ENCODE results near the gene TTC23.
A peak's percentile ranks its signal among the peaks of the same experiment; 100 is the strongest.

The TTC23 gene, protein sequence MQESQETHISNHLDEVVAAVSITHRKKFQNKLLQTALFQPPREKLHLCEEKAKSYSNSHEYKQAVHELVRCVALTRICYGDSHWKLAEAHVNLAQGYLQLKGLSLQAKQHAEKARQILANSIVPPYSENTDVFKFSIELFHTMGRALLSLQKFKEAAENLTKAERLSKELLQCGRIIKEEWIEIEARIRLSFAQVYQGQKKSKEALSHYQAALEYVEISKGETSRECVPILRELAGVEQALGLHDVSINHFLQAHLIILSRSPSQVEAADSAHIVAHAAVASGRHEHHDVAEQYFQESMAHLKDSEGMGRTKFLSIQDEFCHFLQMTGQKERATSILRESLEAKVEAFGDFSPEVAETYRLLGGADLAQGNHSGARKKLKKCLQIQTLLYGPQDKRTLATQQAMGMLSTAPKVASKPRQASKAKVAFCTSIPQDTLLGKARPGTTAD

DNA sequence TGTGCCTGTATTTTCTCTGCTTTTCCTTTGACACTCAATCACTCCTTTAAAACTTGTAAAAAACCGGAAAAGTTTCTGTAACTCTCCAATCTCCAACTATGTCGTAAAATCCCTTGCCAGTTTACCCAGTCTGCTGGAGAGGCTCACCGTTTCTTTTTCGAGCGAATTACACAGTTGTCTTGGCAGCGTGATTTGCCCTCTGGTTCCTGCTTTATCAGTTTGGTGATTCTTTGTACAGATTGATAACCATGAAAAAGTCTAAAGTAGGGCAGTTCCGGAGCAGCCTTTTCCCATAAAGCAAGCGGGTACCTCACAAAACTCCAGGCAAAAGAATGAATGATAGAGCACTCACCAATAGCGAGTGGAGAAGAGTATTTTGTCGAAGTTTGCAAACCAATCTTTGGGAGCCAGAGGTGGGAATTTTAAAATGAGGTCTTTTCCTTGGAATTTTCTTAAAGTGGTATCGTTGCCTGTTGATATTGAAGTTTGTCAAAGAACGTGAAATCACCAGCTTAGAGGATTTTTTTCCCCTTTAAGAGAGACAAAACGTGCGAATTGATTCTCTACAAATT lies at the start of gene TTC23:
Gene TTC23 (minus strand): TSS at position 312 of the 572 bp plus-strand sequence. CDS start 20,869 bp downstream, outside the sequence.
- no peak for DNase-seq (ENCODE audit: low read depth in 2 of 2, low spot score in 1 of 2)

DNA sequence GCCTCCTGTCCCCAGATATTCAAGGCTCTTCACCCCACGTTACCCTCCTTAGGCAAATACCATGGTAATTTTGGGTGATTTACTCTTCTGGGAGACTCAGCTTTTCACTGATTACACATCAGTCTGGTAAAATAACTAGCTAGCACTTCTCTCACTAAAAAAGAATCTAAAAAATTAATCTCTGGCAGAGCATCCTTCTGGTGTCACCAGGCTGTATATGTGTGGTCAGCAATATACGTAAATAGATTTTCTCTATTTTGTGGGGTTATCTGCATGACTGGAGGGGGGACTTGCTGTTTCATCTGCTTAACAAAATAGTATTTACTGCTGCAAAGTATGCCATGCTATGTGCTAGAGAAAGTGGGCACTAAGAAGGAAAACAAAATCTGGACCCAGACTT lies 47.0 kb upstream of the TTC23 start:
- DNase-seq (ENCODE audit: low read depth in 2 of 2, low spot score in 1 of 2) = no peak

DNA sequence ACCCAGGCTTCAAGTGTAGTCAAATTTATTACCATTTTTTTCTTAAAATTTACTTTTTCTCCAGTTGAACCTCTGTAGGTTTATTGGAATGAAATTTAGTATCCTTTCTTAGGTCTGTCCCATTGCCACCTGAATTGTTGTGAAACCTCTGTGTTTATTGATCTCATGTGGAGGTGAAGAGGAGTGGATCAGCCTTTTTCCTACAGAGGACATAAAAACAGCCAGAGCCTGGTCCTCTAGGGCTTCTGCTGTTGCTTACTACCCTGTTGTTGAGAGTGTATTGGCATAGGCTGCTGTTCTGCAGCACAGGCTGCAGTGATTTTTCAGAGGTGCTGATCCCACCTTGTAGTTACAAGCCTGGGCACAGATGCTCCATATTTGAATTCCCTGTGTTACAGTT lies 46.5 kb upstream of the TTC23 start:
- no peak for DNase-seq (ENCODE audit: low read depth in 2 of 2, low spot score in 1 of 2)

DNA sequence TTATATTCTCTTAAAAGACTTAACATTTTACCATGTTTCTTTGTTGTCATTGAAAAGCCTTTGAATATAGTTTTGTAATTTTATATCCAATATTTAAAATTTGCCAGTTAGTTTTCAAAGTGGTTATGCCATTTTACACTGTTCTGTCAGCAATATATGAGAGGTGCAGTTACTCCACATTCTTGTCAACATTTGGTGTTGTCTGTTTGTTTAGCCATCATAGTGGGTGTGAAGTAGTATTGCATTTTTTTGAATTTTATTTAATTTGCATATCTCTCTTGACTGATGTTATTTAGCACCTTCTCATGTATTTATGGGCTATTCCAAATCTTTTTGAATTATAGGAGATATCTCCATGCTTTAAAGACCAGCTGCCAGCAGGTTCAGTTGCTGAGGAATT lies 42.3 kb upstream of the TTC23 start:
- no peak for DNase-seq (ENCODE audit: low read depth in 2 of 2, low spot score in 1 of 2)

DNA sequence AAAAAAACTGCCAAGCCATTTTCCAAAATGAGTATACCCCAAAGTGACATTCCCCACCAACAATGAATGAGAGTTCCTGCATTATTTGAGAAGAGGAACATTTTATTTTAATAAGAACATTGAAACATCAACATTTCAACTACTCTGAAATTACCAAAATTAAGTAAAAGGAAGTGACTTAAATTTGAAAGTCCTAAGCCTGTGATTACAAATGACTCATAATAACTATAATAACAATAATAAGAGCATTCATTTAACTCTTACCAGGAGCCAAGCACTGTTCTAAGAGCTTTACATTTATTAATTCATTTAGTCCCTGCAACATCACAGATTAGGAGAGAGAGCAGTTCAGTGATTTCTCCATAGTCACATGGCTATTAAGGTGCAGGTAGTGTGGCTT lies 34.3 kb upstream of the TTC23 start:
- no peak for DNase-seq (ENCODE audit: low read depth in 2 of 2, low spot score in 1 of 2)

DNA sequence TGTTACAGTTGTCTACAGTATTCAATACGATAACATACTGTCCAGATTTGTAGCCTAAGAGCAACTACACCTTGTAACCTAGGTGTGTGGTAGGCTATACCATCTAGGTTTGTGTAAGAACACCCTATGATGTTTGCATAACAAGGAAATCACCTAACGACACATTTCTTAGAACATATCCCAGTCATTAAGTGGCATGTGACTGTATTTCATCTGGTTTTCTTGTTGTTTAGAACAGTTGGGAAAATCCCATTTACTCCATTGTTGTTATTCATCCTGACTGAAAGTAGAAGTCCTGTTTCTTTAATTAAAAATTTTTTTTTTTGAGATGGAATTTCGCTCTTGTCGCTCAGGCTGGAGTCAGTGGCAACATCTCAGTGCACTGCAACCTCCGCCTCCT lies 33.2 kb upstream of the TTC23 start:
- DNase-seq (ENCODE audit: low read depth in 2 of 2, low spot score in 1 of 2) = no peak

DNA sequence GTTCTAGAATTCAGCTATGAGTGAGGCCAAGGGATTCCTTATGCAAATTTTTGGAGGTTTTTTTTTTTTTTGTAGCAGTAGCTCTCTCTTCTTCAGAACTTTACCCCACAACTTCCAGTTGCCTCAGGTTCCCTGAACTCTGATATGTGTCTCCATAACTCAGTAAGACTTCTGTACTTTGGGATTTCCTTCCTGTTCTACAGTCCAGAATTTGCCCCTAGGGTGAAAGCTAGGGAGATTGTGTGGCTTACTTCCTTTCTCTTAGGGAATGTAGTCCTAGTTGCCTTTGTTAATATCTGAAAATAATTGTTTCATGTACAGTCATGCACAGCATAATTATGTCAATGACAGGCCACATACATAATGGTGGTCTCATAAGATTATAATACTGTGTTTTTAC lies 32.7 kb upstream of the TTC23 start:
- no peak for DNase-seq (ENCODE audit: low read depth in 2 of 2, low spot score in 1 of 2)

DNA sequence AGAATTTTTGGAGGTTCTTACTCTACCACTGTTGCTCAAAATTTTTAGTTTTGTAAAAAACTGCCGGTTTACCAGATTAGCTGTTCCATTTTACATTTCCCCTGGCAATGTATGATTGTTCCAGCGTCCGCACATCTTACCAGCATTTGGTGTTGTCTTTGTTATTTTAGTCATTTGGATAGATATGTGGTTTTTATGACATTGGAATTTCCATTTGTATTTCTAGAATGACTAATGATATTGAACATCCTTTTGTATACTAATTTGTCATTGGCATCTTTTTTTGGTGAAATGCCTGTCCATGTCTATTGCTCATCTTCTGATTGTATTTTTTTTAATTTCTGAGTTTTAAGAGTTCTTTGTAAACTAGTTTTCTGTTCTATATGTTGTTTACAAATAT lies 30.4 kb upstream of the TTC23 start:
- no peak for DNase-seq (ENCODE audit: low read depth in 2 of 2, low spot score in 1 of 2)

DNA sequence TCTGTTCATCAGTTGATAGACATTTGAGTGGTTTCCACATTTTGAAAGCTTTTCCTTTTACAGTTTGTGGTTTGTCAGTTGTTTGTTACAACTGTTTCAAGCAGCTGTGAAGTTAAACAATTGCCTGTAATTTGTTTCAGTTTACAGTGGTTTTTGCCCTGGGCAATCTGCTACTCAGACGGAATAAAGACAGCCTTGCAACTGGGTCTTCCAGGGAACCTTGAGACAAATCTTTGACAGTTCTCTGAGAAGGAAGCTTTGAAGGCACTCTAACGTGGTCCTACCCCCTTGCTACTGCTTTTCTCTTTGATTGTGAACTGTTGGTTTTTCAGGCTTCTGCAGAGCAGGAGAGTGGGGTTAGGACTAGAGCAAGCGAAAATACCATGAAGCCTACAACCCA lies 29.9 kb upstream of the TTC23 start:
- DNase-seq (ENCODE audit: low read depth in 2 of 2, low spot score in 1 of 2) = no peak

DNA sequence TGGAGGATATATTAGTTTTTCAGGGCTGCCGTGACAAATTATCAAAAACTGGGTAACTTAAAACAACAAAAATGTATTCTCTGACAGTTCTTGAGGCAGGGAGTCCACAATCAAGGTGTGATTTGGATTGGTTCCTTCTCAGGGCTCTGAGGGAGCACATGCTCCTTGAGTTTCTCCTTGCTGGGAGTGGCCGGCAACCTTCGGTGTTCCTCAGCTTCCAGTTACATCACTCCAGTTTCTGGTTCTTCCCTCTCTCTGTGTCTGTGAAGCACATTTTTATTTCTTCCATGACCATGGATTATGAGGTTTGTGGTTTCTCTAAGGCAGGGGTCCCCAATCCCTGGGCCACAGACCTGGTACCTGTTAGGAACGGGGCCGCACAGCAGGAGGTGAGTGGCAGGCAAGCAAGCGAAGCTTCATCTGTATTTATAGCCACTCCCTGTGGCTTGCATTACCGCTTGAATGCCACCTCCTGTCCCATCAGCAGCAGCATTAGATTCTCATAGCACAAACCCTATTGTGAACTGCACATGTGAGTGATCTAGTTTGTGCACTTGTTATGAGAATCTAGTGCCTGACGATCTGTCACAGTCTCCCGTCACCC lies 26.2 kb upstream of the TTC23 start:
- no peak for DNase-seq (ENCODE audit: low read depth in 2 of 2, low spot score in 1 of 2)

DNA sequence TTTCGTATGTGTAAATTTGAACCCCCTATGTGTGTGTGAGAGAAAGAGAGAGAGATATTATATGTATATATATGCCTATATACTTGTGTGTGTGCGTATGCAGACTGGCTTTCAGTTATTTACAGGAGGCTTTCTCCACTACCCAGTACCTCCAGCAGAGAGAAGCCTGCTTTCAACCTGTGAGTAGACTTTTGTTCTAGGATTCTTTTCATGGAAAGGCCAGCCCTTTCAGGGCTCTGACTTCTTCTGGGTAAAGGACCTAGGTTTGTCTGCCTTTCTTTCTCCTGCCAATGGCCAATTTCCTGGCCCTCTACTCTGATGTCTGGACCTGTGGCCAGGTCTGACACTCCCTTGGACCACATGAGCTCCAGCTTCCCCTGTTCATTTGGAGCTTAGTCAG lies 25.7 kb upstream of the TTC23 start:
- no peak for DNase-seq (ENCODE audit: low read depth in 2 of 2, low spot score in 1 of 2)

DNA sequence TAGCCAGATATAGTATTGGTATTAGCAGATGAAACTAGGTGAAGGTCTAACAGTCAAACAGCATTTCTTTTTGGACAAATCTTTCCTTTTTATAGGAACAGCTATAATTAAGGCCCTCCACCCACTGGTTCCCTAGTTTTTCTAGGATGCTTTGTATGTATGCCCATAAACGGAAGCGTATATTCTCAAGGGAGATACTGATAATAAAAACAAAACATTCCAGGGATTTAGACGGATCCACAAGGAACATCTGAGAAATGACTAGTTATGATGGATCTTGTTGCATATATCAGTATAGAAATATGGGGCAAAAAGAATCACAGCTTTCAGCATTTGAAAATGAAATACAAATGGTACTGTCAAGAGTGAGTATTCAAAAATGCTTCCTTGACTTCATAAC lies 24.4 kb upstream of the TTC23 start:
- no peak for DNase-seq (ENCODE audit: low read depth in 2 of 2, low spot score in 1 of 2)

DNA sequence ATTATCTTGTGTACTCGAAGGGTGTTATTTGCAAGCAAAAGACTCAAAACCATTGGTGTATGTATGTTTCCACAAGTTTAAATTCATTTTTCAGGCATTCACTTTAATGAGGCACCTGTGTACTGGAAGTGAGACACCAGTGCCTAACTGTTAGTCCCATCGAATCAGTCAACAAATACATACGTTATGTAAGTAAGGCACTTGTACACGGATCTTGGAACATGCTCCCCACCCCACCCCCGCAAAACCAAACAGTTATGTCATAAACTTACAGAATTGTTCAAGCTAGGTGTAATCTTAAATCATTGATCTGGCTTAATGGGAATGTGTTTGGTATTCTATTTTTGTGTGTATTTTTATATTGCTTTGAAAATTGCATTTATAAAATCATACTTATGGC lies 19.1 kb upstream of the TTC23 start:
- DNase-seq (ENCODE audit: low read depth in 2 of 2, low spot score in 1 of 2) = no peak

DNA sequence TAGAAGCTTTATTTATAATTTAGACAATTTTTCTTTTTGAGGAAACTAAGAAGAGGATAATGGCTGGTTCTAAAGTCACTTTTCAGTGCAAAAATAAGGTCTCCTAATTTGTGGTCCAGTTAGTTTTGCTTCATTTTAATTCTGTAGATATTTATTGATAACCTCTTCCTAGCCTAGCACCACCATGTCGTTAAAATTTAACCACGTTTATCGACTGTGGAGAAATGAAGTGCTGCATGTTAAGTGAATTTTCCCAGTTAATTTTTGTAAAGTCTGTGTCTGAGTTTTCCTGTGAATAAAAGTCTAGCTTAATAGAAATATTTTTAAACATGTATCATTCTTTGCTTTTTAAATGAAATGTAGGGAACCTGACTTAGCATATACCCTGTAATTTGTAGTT lies 18.6 kb upstream of the TTC23 start:
- no peak for DNase-seq (ENCODE audit: low read depth in 2 of 2, low spot score in 1 of 2)

DNA sequence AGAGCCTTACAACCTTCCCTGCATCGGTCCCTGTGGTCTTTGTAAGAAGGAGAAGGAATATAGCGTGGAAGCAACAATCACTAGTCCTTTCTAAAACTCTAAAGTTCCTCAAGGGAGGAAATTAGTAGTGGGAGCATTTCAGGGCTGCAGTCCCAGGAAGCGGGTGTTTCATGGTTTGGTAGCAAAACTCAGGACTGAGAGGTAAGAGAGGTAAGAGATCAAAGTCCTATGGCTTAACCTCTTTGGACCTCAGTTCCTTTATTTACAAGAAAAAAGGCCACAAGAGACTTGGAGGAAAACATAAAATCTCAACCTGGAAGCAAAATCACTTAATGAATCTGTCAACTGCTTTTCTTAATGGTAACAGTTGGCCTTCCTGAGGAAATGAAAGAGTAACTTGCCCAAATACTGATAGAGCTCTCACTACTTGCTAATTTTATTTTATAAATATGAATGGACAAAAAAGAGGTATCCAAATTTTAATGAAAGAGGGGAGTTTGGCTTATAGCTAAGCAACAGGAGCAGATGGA lies 16.2 kb upstream of the TTC23 start:
- no peak for DNase-seq (ENCODE audit: low read depth in 2 of 2, low spot score in 1 of 2)

DNA sequence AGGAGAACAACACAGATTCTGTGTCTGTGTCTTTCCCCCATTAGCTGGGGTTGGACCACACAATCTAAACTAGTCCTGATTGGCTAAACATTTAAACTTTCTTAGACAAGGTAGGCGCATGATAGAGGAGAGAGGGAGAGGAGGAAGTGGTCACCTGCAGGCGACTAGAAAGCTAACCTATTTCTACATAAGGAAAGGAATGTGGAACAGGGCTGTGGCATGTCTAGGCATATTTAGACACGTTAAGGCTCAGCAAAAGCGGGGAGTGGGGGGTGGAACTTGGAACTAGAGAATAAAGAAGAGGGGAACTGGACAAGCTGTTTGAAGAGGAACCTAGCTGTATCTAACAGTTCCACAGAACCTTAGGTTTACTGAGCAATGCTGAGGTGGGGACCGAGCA lies 14.7 kb upstream of the TTC23 start:
- DNase-seq (ENCODE audit: low read depth in 2 of 2, low spot score in 1 of 2) = no peak

DNA sequence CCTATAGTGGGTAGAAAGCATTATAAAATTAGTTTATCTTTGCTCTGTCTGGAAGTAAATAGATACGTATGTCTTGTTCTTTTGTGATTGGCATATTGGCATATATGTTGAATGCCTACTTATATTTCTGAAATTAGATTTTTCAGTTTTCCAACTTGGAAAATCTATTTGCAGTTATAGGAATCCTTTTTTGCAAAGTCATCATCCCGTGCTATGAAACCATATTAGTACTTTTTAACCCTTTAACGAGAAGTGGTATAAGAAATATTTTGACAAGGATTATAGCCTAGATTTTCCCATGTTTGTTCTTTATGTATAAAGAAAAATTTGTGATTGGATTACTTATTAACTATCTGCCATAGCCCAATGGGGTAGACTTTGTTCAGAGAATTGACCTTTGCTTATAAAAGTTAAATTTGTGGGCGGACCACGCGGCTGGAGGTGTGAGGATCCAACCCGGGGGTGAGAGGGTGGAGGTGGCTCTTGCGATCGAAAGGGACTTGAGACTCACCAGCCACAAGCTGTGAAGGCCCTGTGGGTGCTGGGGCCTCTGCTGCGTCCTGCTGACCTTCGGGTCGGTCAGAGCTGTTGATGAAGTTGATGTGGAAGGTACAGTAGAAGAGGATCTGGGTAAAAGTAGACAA lies 7.8 kb upstream of the TTC23 start:
- no peak for DNase-seq (ENCODE audit: low read depth in 2 of 2, low spot score in 1 of 2)

DNA sequence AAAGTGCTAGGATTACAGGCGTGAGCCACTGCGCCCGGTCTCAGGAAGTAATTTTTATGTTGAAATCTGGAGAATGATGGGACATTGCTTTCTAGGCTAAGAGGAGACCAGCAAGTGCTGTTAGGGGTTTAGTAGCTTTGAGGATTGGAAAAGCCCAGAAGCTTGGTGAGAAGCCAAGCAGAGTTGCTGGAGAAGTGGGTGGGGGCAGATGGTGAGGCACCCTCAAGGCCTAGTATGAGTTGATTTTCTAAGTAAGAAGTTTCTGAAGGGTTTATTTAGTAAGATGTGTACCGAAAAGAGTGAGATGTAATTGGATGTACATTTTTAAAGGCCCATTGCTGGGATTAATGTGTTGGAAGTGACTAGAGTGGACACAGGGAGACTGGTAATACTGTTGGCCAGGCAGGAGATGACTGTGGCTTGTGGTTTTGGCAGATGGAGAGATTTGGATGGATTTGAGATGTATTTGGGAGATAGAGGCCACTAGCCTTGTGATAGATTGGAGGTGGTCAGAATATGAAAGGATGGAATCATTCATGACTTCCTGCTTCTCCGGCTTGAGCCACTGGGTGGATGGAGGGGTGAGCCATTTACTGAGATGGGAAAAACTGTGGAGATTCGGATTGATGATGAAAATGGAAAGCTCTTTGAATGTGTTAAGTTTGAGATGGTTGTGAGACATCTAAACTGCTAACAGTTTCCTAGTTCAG lies 4.2 kb upstream of the TTC23 start:
- DNase-seq (ENCODE audit: low read depth in 2 of 2, low spot score in 1 of 2) = no peak

DNA sequence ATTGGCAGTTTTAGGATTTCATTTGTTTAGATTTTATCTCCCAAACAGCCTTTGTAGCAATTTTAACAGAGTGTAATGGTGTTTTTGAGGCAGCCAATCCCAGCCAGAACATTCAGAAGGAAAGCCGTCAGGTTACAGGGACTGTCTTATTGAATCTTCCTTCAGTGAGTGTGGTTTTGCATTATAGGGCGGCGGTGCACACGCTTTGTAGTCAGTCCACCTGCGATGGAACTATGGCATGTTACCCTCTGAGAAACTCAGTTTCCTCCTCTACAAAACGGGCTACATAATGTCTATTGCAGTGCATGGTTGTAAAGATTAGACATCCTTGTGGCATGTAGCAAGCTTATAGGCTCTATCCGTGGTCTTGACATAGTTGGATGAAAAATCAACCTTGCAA lies 2.9 kb upstream of the TTC23 start:
- no peak for DNase-seq (ENCODE audit: low read depth in 2 of 2, low spot score in 1 of 2)

DNA sequence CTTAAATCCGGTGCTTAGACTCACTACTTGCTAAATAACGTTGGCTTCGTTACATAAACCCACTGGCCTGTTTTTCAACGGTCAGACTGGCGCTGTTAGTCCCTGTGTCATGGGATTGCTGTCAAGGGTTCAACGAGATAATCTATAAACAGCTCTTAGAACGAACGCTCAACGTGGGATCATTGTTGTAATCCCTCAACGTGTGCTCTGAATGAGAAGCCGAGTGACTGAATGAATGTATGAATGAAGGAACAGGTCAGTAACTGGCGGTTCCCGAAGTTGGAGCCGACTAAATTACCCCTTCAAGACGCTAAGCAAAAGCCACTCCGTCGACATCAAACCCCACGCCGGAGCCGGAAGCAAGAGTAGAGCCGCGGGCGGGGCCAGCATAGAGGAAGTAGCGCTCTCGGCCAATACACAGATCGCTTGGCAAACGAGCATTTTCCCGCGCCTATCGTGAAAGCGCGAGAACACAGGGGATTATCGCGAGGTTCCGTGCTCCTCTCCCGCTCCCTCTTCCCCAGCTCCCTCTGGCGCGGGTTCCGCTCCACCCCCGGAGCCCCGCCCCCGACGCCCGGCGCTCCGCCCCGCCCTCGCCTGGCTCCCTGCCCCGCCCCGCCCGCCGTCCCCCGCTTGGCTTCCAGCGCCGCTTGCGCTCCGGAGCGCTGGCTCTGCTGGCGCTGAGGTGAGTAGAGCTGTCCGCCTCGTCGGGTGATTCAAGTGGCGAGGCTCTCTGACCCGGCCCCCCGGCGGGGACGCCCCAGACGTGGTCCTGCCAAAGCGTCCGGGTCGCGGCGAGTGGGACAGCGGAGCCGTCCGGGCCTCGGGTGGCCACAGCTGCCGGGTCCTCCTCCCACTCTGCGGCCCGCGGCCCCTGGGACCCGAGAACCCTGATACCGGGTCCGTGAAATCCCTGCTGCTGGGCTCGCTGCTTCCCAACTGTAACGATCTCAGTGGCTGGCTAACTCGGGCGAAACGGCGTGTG lies 1.8 kb upstream of the TTC23 start, which contains the start of gene LRRC28:
Gene LRRC28 (plus strand): TSS at position 625 of the 985 bp plus-strand sequence. CDS start 4,477 bp downstream, outside the sequence.
- DNase-seq (ENCODE audit: low read depth in 2 of 2, low spot score in 1 of 2) = peak; percentile 82 to 92
